Loucy (cell line): ENCODE results near the gene HIPK1.

ENCODE experiments used
- H2AFZ ChIP-seq: fragments of 200-600 bp; sonication (generic); 2 replicates; pipeline ENCODE4 v1.6.0; 2016; ENCODE audit warnings: antibody characterized with exemption, mild to moderate bottlenecking, low read length, moderate library complexity
- H3F3A ChIP-seq: fragments of 200-600 bp; 2 replicates; pipeline ENCODE4 v1.6.0; 2016; ENCODE audit warnings: antibody characterized with exemption, low read depth, mild to moderate bottlenecking
- H3K27me3 ChIP-seq: fragments of 200-600 bp; sonication (generic); 2 replicates; pipeline ENCODE4 v1.6.1; 2014; ENCODE audit warnings: low read length, mild to moderate bottlenecking; ENCODE audit not compliant: insufficient read depth, poor library complexity, severe bottlenecking
- H3K36me3 ChIP-seq: fragments of 200-600 bp; sonication (generic); 2 replicates; pipeline ENCODE4 v1.6.1; 2016; ENCODE audit warnings: low read length; ENCODE audit not compliant: insufficient read depth
- H3K4me1 ChIP-seq: fragments of 200-600 bp; sonication (generic); 2 replicates; pipeline ENCODE4 v1.5.1; 2014; ENCODE audit warnings: low read length, mild to moderate bottlenecking; ENCODE audit not compliant: insufficient read depth, poor library complexity, severe bottlenecking
- H3K4me2 ChIP-seq: fragments of 200-600 bp; sonication (generic); 2 replicates; pipeline ENCODE4 v1.6.0; 2014; ENCODE audit warnings: antibody characterized with exemption, low read length, low read depth, mild to moderate bottlenecking; ENCODE audit not compliant: poor library complexity, severe bottlenecking
- H3K4me3 ChIP-seq: fragments of 200-600 bp; sonication (generic); 2 replicates; pipeline ENCODE4 v1.5.1; 2014; ENCODE audit warnings: low read length, mild to moderate bottlenecking, mixed read lengths; ENCODE audit not compliant: poor library complexity, severe bottlenecking
- H3K79me2 ChIP-seq: fragments of 200-600 bp; sonication (generic); 2 replicates; pipeline ENCODE4 v1.6.1; 2014; ENCODE audit warnings: low read length; ENCODE audit not compliant: insufficient read depth
- H3K9ac ChIP-seq: fragments of 200-600 bp; sonication (generic); 2 replicates; pipeline ENCODE4 v1.6.0; 2014; ENCODE audit warnings: mild to moderate bottlenecking, low read depth, low read length, moderate library complexity; ENCODE audit not compliant: poor library complexity, severe bottlenecking
- H3K9me2 ChIP-seq: fragments of 200-600 bp; sonication (generic); replicated peaks from 2 replicates; pipeline ENCODE4 v1.6.1; 2016; ENCODE audit warnings: low read depth, low read length, mixed read lengths
- H3K9me3 ChIP-seq: fragments of 200-600 bp; sonication (generic); 2 replicates; pipeline ENCODE4 v1.6.1; 2014; ENCODE audit warnings: mild to moderate bottlenecking, antibody characterized with exemption, low read length, low read depth; ENCODE audit not compliant: insufficient read depth
- H4K20me1 ChIP-seq: fragments of 200-600 bp; sonication (generic); 2 replicates; pipeline ENCODE4 v1.6.0; 2014; ENCODE audit warnings: antibody characterized with exemption, low read length, mild to moderate bottlenecking; ENCODE audit not compliant: insufficient read depth, poor library complexity, severe bottlenecking
- EZH2phosphoT487 ChIP-seq: fragments of 200-600 bp; IDR thresholded peaks from 2 replicates; pipeline ENCODE4 v1.6.1; 2018; ENCODE audit warnings: antibody characterized with exemption, mild to moderate bottlenecking, moderate library complexity, borderline replicate concordance
- TF ChIP-seq, protein P1 (sequence below): fragments of 200-600 bp; sonication (generic); conservative IDR thresholded peaks from 2 replicates; pipeline ENCODE4 v1.5.1; 2014; ENCODE audit warnings: mild to moderate bottlenecking, antibody characterized with exemption, low read length

The HIPK1 gene

DNA sequence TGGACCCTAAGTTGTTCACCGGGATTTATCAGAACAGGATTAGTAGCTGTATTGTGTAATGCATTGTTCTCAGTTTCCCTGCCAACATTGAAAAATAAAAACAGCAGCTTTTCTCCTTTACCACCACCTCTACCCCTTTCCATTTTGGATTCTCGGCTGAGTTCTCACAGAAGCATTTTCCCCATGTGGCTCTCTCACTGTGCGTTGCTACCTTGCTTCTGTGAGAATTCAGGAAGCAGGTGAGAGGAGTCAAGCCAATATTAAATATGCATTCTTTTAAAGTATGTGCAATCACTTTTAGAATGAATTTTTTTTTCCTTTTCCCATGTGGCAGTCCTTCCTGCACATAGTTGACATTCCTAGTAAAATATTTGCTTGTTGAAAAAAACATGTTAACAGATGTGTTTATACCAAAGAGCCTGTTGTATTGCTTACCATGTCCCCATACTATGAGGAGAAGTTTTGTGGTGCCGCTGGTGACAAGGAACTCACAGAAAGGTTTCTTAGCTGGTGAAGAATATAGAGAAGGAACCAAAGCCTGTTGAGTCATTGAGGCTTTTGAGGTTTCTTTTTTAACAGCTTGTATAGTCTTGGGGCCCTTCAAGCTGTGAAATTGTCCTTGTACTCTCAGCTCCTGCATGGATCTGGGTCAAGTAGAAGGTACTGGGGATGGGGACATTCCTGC is 46.2 kb downstream of the HIPK1 start:
- Histone ChIP-seq H3F3A (peaks cover 7% of the 10 kb centered on the region; the same call in 1 of the 2 replicates), H3K36me3 (peaks cover 49% of the 10 kb centered on the region; the same call in 1 of the 2 replicates), H3K4me3 (no peak overlapping the region), H3K79me2 (no peaks in the 10 kb centered on the region), H3K9me2 (no peaks in the 10 kb centered on the region), H4K20me1 (peaks cover 4% of the 10 kb centered on the region), H3K9me3 (no peaks in the 10 kb centered on the region), H3K27me3 (no peaks in the 10 kb centered on the region), H3K4me1 (peaks cover 43% of the 10 kb centered on the region), H3K4me2 (peak overlapping the region; percentile 4), H2AFZ (no peak overlapping the region), H3K9ac (no peak overlapping the region)
- TF ChIP-seq, protein P1, sequence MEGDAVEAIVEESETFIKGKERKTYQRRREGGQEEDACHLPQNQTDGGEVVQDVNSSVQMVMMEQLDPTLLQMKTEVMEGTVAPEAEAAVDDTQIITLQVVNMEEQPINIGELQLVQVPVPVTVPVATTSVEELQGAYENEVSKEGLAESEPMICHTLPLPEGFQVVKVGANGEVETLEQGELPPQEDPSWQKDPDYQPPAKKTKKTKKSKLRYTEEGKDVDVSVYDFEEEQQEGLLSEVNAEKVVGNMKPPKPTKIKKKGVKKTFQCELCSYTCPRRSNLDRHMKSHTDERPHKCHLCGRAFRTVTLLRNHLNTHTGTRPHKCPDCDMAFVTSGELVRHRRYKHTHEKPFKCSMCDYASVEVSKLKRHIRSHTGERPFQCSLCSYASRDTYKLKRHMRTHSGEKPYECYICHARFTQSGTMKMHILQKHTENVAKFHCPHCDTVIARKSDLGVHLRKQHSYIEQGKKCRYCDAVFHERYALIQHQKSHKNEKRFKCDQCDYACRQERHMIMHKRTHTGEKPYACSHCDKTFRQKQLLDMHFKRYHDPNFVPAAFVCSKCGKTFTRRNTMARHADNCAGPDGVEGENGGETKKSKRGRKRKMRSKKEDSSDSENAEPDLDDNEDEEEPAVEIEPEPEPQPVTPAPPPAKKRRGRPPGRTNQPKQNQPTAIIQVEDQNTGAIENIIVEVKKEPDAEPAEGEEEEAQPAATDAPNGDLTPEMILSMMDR = no peak
- no peak for TF ChIP-seq EZH2phosphoT487

GRCh38 chr1:113976609-113977278 is 47.6 kb downstream of the HIPK1 start:
- Histone ChIP-seq H3K9me3 (no peaks in the 10 kb centered on the region), H3K4me3 (no peak overlapping the region), H3K9me2 (no peaks in the 10 kb centered on the region), H3K4me1 (peaks cover 43% of the 10 kb centered on the region), H3K79me2 (no peaks in the 10 kb centered on the region), H3F3A (peaks cover 7% of the 10 kb centered on the region; the same call in 1 of the 2 replicates), H3K36me3 (peaks cover 36% of the 10 kb centered on the region; the same call in 1 of the 2 replicates), H4K20me1 (peaks cover 4% of the 10 kb centered on the region), H3K27me3 (no peaks in the 10 kb centered on the region), H3K4me2 (peak overlapping the region; percentile 30), H2AFZ (no peak overlapping the region), H3K9ac (peak overlapping the region; percentile 3)
- TF ChIP-seq EZH2phosphoT487 = no peak
- TF ChIP-seq, protein P1 = peak; percentile 68

- Histone ChIP-seq H3K4me1 (peaks cover 43% of the 10 kb centered on the region), H4K20me1 (peaks cover 4% of the 10 kb centered on the region), H3K9me2 (no peaks in the 10 kb centered on the region), H3K27me3 (no peaks in the 10 kb centered on the region), H3K9ac (no peak overlapping the region), H3K79me2 (no peaks in the 10 kb centered on the region), H3K4me3 (no peak overlapping the region), H3K36me3 (peaks cover 24% of the 10 kb centered on the region; the same call in 1 of the 2 replicates), H3K9me3 (no peaks in the 10 kb centered on the region), H2AFZ (no peak overlapping the region), H3F3A (peaks cover 7% of the 10 kb centered on the region; the same call in 1 of the 2 replicates), H3K4me2 (peak overlapping the region; percentile 13)
- TF ChIP-seq, protein P1 = no peak
- no peak for TF ChIP-seq EZH2phosphoT487
Measured at GRCh38 chr1:113977906-113978305, 48.8 kb downstream of the HIPK1 start.
